GM11168 (cell line): Measurements from ENCODE around the gene TBX6.
"Not testable (repeated sequence)": the region's sequence is repeated elsewhere in the genome, so short reads cannot be mapped to it uniquely, and the experiment has no call there.

Experiments
- in situ Hi-C: fragments of 300-500 bp; cut with MboI; formaldehyde crosslinking; loops from one replicate; pipeline ENCODE4 v1.12.0; 2022; ENCODE audit warnings: low sequenced_read_pairs; ENCODE audit not compliant: unreplicated experiment

TBX6 gene

DNA sequence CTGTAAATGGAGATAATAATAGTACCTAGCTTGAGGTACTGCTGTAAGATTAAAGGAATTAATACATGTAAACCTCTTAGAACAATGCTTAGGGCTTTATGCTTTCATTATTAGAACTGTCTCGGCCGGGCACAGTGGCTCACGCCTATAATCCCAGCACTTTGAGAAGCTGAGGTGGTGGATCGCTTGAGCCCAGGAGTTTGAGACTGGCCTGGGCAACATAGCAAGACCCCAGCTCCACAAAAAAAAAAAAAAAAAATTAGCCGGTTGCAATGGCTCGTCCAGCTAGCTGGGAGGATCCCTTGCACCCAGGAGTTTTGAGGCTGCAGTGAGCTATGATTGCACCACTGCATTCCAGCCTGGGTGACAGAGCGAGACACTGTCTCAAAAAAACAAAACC lies 23.1 kb upstream of the TBX6 start:
- in situ Hi-C loops, result not testable (repeated sequence)

DNA sequence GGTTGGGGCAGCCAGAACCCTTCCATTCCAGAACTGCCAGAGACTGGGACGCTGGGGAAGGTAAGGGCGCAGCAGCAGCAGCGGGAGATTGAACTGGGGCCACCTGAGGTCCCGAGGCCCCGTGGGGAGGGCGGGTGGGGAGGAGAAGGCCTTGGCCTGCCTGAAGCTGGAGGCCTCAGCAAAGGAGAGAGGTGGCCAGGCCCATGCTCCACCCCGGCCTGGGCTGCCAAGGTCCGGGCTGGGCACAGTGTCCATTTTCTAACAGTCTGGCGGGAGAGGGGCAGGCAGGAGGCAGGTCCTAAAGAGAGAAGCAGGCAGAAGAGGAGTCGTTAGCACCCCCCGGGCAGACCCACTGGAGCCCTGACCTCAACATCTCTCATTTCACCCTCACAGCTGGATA lies 22.7 kb upstream of the TBX6 start:
- in situ Hi-C loops, result no loop called here

GRCh38 chr16:30113711-30114333 lies 22.1 kb upstream of the TBX6 start:
- in situ Hi-C loops, result no loop called here

DNA sequence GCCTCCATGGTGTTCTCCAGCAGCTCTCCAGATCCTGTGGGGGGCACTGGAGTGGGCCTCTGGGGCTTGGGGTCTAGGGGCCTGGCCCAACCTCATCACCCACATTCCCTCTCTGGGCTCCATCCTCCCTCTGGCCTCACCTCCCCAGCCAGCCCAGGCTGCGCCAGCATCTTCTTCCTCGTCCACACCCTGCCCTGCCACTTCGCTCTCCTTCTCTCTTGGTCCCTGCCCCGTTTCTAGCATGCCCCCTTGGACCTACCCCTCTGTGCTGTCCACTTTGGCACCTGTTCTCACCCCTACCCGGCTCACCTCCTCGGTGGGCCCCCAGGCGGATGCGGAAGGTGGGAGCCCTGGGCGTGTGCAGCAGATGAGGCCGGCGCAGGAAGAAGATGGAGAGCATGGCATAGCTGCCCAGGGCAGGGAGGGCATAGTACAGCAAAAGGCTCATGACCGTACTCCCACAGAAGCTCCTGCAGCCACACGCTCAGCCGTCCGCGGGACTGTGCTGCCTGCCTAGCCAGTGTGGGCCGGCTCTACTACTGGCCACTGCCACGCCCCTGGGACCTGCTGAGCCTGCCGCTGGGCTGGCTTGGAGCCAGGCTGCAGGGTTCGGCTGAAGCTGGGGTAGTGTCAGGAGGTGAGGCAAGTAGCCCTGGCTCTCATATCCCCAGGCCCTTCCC lies 21.4 kb upstream of the TBX6 start, which contains the start of gene GDPD3:
Gene GDPD3, minus strand, starts transcription at position 507 of the 680 bp plus-strand sequence. Its CDS starts 59 bp downstream, at position 448.
- in situ Hi-C loops, result no loop called here

DNA sequence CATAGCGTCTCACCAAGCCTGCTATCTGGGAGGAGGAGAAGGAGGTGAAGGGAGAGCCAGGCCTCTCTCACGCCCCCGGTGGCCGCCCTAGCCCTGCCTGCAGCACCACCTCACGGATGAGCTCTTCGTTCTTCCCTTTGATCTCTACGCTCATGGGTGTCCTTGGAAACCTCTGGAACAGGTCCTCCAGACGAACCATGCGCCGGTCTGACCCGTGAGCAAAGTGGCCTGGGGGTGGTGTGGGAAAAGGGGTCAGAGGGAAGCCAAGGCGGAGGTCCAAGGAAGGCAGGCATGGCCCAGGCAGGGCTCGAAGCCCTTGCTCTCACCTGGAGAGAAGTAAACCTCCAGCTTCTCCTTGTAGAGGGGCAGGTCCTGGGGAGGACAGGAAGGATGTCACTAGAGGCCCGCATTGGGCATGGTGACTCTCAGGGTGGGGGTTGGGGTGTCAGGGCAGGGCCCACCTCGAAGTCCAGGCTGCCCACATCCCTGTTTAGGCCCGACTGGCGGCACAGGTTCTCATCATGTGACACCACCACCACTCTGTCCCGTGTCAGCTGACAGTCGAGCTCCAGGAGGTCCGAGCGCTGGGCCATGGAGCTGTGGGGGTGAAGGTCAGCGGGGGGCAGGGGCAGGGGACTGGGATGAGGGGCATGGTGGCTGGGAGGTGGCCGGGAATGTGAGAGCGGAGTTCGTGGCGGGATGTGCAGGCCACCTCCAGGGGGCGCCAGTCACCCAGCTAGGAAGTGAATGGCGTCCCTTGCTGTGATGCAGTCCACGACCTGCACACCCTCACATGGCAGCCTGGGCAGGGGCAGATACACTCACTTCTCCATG lies 20.7 kb upstream of the TBX6 start:
- in situ Hi-C loops, result no loop called here

GRCh38 chr16:30110661-30111060 lies 18.9 kb upstream of the TBX6 start:
- in situ Hi-C loops, result no loop called here

DNA sequence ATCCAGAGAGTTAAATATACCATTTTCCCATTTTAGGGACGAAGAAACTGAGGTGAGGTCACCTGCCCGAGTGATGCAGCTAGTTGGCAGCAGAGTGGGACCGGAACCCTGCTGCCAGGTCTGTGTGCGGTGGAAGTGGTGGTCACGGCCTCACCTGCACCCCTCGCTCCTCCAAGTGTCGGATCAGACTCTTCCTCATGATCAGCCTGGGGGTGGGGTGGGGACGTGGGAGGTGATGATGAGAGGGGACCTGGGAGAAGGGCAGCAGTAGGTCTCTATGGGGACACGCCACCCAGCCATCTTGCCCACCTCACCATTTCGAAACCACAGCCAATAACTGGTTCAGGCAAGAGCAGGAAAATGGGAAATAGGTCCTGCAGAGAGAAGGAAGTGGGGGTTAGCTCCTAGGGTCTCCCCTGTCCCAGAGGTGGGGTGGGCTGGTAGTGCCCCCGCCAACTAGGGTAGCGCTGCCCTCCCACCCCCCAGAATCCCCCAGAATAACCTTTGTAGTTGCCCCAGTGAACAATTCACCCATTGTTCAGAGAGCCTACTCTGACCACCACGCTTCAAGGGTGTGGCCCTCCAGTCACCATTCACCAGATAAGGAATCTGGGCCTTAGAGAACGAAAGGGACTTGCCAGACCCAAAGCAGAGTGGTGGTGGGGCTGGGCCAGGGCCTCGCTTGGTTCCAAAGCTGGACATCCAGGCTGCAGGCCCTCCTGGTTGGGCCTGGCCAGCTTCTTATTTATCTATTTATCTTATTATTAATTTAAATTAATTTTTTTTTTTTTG lies 16.5 kb upstream of the TBX6 start:
- in situ Hi-C loops, result no loop called here

- in situ Hi-C loops, result no loop called here
These were observed 12.8 kb upstream of the TBX6 start for GRCh38 chr16:30104492-30104891.

GRCh38 chr16:30104090-30104489 lies 12.4 kb upstream of the TBX6 start:
- in situ Hi-C loops, result no loop called here

GRCh38 chr16:30096862-30097563 lies 5.3 kb upstream of the TBX6 start:
- in situ Hi-C loops, result no loop called here

- in situ Hi-C loops, result no loop called here
These were observed 4.6 kb upstream of the TBX6 start, which contains the start of gene YPEL3 for GRCh38 chr16:30096105-30096861. Gene YPEL3, minus strand, starts transcription at chr16:30096213. Its CDS starts 731 bp downstream, at chr16:30095482.

- in situ Hi-C loops, result no loop called here
These were observed 3.7 kb upstream of the TBX6 start for GRCh38 chr16:30095166-30096078.

DNA sequence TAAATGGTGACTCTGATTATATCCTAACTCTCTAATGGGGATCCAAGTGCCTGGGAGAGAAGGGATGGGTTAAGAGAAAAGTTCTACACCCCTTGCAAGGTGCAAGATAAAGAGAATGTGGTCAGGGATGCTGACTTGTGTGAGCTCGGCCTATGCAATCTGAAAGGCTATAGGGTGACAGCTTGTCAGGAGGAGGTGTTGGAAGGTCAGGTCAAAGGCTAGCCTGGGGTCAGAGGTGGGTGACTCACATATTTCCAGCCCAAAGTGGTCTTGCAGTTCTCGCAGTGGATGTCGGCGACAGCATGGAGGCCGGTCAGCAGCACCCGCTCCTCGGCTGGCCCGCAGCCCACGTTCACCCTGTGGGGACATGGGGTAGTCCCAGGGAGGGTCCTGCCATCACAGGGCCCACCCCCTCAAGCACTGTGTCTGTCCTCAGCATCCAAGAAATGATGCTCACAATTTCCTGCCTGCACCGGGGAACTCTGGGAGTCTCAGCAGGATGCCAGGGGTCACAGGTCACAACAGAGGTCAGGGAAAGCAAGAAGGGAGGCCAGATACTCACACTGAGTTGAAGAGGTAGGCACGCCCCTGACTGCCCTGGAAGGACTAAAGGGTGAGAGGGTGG lies 2.9 kb upstream of the TBX6 start:
- in situ Hi-C loops, result no loop called here

DNA sequence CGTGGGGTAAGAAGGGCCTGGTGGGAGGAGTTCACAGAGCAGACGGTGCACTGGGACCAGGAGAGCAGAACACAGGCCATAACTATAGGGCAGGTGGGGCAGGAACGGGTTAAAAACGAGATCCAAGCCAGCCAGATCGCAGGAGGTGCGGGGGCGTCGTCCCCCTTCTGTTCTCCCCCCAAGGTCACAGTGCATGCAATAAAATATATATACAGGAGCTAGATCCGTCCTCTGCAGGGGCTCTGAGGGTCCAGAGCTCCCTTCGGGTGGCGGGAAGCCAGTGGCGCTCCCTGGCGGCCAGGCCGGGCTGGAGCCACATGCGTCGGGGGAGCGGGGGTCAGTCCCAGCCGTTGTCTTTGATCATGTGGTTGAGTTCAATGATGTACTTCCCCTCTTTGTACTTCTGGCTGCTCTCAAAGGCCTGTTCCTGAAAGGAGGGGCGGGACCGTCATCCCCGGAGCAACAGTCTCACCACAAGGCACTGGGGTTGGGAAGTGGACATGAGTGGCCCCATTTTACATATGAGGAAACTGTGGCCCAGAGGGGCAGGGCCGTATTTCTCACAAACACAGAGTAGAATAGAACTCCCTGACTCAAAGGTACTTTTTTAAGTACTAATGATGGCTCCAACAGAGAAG lies 768 bp upstream of the TBX6 start:
- in situ Hi-C loops, result no loop called here

DNA sequence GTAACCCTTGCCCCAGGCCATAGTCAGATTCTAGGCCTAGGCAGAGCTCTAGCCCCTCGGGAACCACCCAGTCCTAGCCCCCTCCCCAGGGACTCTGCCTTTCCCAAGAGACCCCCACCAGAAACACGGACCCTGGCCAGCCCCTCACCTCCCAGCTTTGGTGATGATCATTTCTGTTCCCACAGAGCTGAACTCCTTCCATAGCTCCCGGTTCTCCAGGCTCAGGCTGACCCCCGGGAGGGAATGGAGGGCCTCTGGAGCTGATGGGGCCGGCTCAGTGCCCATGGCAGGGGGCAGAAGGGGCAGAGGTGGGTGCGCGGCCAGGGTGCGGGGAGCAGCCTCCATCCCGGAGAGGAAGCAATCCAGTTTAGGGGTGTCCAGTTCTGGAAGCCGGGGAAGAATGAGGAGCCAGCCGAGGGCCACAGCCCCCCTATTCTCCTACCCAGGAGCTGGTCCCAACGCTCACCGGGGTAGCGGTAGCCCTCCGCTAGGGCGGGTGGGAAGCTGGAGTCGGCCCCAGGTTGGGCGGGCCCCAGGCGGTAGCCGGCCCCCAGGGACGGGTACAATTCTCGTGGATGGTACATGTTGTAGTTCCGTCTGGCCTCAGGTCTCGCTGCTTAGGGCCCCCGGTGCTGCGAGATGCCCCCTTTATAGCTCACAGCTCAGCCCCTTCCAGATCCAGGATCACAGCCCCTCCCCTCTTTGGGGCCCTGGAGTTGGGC lies 953 bp downstream of the TBX6 start:
- in situ Hi-C loops, result no loop called here

DNA sequence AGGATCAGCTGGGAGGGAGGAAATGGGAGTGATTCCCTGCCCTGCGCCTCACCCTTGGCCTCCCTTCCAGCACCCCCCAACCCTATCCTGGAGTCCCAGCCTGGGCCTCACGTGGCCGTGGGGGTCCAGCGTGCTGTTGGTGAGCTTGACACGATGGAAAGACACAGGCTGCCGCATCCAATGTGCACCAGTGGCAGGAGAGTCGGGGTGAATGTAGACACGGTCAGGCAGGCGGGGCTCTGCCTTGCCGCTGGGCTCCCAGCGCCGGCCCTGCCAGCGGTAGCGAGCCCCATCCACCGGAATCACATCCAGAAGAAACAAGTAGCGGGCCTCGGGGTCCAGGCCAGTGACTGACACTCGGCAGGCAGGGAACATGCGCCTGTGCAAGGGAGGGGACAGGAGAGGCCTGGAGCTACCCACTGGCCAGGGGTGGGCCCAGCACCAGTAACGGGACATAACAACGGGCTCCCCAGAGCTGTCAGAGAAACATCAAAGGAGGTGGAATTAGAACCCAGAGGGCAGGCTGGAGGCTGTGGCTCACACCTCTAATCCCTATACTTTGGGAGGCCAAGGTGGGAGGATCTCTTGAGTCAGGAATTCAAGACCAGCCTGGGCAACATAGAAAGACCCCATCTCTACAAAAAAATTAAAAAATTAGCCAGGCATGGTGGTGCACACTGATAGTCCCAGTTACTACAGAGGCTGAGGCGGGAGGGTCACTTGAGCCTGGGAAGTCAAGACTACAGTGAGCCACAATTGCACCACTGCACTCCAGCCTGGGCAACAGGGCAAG lies 2.7 kb downstream of the TBX6 start:
- in situ Hi-C loops, result no loop called here
